NCI-H2029 (cell line): ENCODE data around the gene ALKBH3.

Source experiments
- DNase-seq: peaks from one replicate; lab custom pipeline; 2025; lab: John Stamatoyannopoulos, UW

Gene ALKBH3

DNA sequence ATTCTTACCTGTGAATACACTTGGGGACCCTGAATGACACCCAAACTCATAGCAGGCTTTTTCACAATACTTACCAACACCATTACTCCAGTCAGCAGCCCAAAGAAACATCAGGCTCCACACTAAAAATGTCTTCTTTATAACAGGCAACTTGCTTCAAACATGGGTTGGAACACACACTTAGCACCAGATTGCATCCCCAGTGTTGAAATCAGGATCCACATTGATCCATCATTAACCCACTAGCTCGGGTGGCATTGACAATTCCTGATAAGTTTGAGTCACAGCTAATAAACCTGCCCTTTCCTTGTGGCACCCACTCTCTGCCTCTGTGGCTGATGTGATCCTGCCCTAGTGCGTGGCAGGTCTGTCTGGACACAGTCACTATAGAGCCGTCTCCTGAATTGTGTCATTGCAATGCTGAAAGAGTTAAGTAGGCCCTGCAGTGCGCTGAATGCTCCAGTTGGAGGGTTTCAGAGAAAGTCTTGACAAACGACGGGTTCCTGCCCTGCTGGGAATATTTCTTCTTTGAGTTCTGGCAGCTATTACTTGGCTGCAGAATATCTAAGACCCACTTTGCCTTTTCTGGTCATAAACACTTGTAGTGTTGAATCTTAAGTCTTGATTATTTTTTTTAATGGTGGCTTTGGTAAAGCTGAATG is 42.2 kb downstream of the ALKBH3 start:
- DNase-seq, result no peak

- no peak for DNase-seq
Measured at GRCh38 chr11:43923406-43924111, 42.9 kb downstream of the ALKBH3 start.

GRCh38 chr11:43924112-43924855 is 43.7 kb downstream of the ALKBH3 start:
- no peak for DNase-seq

- no peak for DNase-seq
Measured at GRCh38 chr11:43925063-43925931, 44.7 kb downstream of the ALKBH3 start.

DNA sequence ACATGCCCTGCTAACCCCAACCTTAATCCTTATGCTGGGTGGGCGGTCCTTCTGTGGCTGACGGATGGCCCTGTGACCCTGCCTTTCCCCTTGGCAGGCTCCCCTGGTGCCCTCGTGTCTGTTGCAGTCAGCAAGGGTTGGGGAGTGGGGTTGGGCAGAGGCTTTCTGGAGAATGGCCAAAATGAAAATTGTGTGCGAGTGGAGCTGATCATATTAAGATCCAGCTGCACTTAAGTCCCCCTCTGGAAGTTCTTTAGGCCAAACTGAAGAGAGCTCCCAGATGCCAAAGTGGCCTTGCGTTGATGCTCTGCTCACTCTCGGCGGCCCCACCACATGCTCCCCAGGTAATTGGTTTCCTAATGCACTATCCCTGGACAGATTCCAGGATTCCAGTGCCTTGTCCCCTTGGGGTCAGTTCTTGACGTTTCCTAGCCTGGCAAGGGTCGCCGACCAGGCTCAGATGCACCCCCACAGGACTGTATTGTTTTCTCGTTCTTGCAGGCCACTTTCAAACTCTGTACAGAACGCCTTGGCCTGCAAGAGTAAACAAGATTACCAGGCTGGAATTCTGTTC is 45.4 kb downstream of the ALKBH3 start:
- DNase-seq, result no peak

DNA sequence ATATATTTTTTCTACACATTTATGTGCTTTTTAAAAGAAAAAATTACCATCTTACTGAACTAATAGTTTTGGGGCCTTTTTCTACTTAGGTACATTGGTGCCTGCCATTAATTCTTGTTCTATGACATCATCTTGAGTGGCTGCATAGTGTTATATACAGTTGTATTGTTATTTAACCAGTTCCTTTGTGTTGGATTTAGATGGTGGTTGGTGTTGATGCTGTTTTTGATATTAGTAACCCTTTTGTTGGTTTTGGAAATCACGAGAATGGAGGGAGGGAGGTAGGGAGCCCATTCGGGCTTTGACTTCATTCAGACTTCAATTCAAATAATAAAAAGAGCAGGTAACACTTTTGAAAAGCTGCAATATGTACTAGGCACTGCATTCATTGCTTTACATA is 46.4 kb downstream of the ALKBH3 start:
- no peak for DNase-seq

- no peak for DNase-seq
Measured at GRCh38 chr11:43927925-43928707, 47.5 kb downstream of the ALKBH3 start.

GRCh38 chr11:43928721-43929120 is 48.1 kb downstream of the ALKBH3 start:
- no peak for DNase-seq

DNA sequence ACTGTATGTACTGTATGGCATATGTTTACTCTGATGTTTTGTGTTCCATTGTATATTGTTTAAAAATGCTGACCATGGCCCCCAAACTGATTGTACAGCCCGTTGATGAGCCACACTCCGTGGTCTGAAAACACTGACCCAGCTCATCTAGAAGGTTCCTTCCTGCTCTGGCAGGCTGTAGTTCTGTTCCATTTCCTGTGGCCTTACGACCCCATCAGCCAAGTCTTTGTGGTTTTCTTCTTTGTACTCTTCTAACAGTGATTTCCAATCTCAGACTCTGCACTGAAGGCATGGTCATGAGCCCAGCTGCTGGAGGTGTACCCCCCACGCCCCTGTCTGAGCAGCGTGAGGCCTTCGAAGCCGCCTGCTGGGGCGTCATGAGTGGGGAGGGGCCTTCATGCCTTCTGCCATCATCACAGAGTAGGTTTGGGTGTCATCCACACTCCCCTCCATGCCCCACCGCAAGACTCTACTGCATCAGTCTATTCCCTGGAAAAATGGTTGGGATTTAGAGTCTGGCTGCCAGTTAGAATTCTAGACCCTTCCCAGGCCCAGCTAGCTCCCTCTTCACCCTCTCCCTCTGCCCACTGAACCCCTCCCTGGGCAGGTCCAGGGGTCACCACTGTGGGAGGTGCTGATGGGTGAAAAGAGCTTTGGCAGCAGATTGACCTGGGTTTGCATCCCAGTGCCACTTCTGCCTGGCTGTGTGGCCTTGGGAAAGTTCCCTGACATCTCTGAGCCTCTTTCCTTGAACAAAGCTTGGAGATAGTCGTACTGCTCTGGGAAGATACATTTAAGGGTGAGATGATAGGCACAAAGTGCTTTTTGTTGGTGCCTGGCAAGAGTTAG is 50.5 kb downstream of the ALKBH3 start:
- no peak for DNase-seq

GRCh38 chr11:43931717-43932039 is 51.0 kb downstream of the ALKBH3 start:
- DNase-seq, result no peak

GRCh38 chr11:43933226-43933607 is 52.6 kb downstream of the ALKBH3 start:
- no peak for DNase-seq

DNA sequence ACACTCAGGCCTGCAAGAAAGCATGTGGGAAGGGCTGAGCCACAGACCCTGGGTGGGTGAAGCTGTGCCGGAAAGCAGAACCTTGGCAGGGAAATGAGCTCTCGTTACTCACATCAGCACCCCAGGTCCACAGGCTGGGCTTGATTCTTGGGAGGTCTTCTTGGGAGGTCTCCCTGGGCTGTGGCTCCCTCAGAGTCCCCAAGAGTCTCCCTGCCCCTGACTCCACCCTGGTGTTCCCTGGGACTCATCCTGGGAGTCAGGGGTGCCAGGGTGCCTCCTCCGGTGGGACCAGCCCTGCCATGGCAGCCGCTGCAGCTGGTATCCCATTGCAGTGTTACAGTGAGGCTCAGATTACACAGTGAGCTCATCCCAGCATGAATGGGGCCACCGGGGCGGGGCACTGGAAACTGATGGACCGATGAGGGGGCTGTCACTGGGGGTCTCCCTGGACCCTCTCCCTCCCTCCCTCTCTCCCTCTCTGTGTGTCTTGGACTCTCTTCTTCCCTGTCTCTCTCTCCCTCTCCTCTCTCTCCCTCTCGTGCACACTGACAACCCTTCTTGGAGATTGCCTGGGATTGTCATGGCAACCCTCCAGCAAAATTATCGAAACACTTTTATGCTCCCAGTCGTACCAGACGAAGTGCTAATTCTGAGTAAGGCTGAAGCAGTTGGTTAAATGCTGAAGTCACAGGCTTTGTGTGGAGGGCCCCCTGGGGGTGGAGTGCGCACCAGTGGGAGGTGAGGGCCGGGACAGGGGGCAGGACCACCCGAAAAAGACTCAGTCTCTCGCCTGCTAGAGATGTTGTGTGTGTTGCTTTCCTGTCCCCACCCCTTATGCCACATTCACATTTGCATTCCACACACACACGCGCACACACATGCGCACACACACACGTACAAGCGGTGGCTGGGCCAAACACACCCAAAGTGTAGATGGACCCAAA is 53.2 kb downstream of the ALKBH3 start:
- no peak for DNase-seq

DNA sequence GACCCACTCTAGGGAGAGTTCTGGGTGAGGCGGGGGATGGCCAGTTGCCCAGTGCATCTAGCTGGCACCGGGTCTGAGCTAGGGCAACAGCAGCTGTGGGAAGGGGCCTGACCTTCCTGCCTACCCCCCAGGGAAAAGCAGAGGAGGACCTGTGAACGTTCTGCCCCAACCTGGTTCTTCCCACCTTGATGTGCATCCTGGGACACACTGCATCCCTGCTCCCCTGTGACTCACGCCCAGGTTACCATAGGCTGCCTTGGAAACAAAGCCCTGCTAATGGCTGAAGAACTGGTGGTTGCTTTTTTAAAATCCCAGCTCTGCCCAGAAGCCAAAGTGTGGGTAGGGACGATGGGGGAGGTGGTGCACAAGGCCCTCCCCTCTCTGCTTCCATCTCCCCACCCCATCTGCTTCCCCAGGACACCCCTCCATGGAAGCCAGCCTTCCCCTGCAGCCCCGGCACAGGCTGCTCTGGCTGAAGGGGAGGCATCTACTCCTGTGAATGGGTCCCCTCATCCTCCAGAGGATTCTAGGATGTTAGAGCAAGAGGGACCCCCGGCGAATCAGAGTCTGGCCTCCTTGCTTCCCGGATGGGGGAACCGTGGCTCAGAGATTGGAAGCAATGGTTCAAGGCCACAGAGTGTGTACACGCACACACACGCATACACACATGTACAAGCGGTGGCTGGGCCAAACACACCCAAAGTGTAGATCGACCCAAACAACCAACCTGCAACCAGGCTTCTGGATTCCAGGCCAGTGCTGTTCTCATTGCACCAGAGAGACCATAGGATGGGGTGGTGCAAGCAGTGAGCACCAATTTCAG is 54.2 kb downstream of the ALKBH3 start:
- no peak for DNase-seq

- DNase-seq, result no peak
Measured at GRCh38 chr11:43935424-43935979, 54.9 kb downstream of the ALKBH3 start.

DNA sequence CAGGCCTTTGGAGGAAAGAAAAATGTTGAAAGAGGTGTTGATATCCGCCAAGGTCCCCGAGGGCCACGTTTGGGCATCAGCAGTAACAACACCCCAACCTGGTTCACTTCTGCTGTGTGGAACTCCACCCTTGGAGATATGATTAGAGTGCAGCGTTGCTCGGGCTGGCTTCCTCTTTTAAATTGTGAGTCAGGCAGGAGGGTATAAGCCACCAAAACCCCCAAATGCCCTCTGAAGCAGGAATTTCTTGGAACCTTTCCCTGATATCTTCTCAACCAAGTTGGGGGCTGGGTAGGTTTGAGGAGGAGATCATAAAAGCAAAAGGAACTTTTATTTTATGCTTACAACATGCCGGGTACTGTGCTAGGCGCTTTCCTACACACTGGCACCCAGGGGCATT is 55.4 kb downstream of the ALKBH3 start:
- DNase-seq, result no peak

GRCh38 chr11:43937434-43938411 is 57.1 kb downstream of the ALKBH3 start:
- DNase-seq, result no peak
